Measurements from ENCODE around the gene SRPK3.
"Not testable (repeated sequence)": the region's sequence is repeated elsewhere in the genome, so short reads cannot be mapped to it uniquely, and the experiment has no call there.

SRPK3 gene

GRCh38 chrX:153736071-153736820 lies 44.6 kb upstream of the SRPK3 start:
- no peak for TF ChIP-seq CTCF (IDR thresholded peaks at IDR 0.05)
- TF ChIP-seq ZFX (IDR thresholded peaks at IDR 0.05; ENCODE audit: borderline replicate concordance) = no peak
- no peak overlapping the region for H3K27ac ChIP-seq

GRCh38 chrX:153736871-153737441 lies 43.9 kb upstream of the SRPK3 start:
- TF ChIP-seq CTCF (IDR thresholded peaks at IDR 0.05) (no peak), ZFX (IDR thresholded peaks at IDR 0.05; ENCODE audit: borderline replicate concordance) (no peak)
- H3K27ac ChIP-seq = no peak overlapping the region

GRCh38 chrX:153738056-153738605 lies 42.7 kb upstream of the SRPK3 start:
- TF ChIP-seq ZFX (IDR thresholded peaks at IDR 0.05; ENCODE audit: borderline replicate concordance) = no peak
- TF ChIP-seq CTCF (IDR thresholded peaks at IDR 0.05) = no peak

GRCh38 chrX:153739754-153740486 lies 40.9 kb upstream of the SRPK3 start:
- H3K27ac ChIP-seq = no peak overlapping the region
- TF ChIP-seq CTCF (IDR thresholded peaks at IDR 0.05) = no peak
- TF ChIP-seq ZFX (IDR thresholded peaks at IDR 0.05; ENCODE audit: borderline replicate concordance) = no peak

More at GRCh38 chrX:153738056-153738605, 42.7 kb upstream of the SRPK3 start:
- no peak overlapping the region for H3K27ac ChIP-seq

- no peak overlapping the region for H3K27ac ChIP-seq
- TF ChIP-seq ZFX (IDR thresholded peaks at IDR 0.05; ENCODE audit: borderline replicate concordance) = no peak
- no peak for TF ChIP-seq CTCF (IDR thresholded peaks at IDR 0.05)
Observed at GRCh38 chrX:153740631-153741222, 40.1 kb upstream of the SRPK3 start.

GRCh38 chrX:153741446-153741845 lies 39.4 kb upstream of the SRPK3 start:
- no peak for TF ChIP-seq CTCF (IDR thresholded peaks at IDR 0.05)
- no peak overlapping the region for H3K27ac ChIP-seq

- not testable (repeated sequence) for H3K27ac ChIP-seq
Observed at GRCh38 chrX:153742111-153742510, 38.7 kb upstream of the SRPK3 start.

GRCh38 chrX:153742796-153743467 lies 37.9 kb upstream of the SRPK3 start:
- not testable (repeated sequence) for H3K27ac ChIP-seq
